ENCODE data around the gene TNFRSF21.

Gene TNFRSF21

DNA sequence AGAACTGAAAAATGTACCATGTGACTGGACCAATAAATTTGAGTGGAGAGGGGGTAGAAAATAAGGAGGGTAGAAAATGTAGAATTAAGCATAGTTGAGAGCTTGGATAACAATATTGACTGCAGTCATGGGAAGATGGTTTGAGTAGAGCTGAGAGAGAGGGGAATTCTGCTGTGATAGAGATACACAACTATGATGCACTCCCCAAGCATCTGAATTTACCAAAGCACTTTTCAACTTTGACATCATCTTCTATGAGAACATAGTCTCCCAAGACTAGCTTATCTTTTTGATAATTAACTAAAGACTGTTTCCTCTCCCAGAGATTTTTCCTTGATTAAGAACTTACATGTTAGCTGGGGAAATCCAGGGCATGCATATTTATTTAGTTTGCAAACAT, 103.1 kb downstream of the TNFRSF21 start:
- Histone ChIP-seq H3K4me2 (ENCODE audit: low read depth, low read length, poor library complexity, severe bottlenecking) (no peak overlapping the region), H3K4me1 (ENCODE audit: insufficient read depth, low read length, poor library complexity, severe bottlenecking) (peaks cover 43% of the 10 kb centered on the region), H3K4me3 (ENCODE audit: low read length, poor library complexity, severe bottlenecking) (no peak overlapping the region), H3K79me2 (ENCODE audit: insufficient read depth, low read length) (no peaks in the 10 kb centered on the region), H4K20me1 (ENCODE audit: insufficient read depth, low read length, poor library complexity, severe bottlenecking) (no peaks in the 10 kb centered on the region), H2AFZ (ENCODE audit: low read length) (no peak overlapping the region), H3K27me3 (ENCODE audit: insufficient read depth, low read length, poor library complexity, severe bottlenecking) (no peaks in the 10 kb centered on the region), H3F3A (ENCODE audit: low read depth) (no peaks in the 10 kb centered on the region), H3K36me3 (ENCODE audit: insufficient read depth, low read length) (no peaks in the 10 kb centered on the region), H3K9ac (ENCODE audit: low read depth, low read length, poor library complexity, severe bottlenecking) (no peak overlapping the region), H3K9me2 (replicated peaks; ENCODE audit: low read depth, low read length) (no peaks in the 10 kb centered on the region), H3K9me3 (ENCODE audit: insufficient read depth, low read depth, low read length) (no peaks in the 10 kb centered on the region)
- no peak for TF ChIP-seq EZH2phosphoT487 (IDR thresholded peaks at IDR 0.05; ENCODE audit: borderline replicate concordance)
- TF ChIP-seq CTCF (conservative IDR thresholded peaks at IDR 0.05; ENCODE audit: low read length) = no peak

DNA sequence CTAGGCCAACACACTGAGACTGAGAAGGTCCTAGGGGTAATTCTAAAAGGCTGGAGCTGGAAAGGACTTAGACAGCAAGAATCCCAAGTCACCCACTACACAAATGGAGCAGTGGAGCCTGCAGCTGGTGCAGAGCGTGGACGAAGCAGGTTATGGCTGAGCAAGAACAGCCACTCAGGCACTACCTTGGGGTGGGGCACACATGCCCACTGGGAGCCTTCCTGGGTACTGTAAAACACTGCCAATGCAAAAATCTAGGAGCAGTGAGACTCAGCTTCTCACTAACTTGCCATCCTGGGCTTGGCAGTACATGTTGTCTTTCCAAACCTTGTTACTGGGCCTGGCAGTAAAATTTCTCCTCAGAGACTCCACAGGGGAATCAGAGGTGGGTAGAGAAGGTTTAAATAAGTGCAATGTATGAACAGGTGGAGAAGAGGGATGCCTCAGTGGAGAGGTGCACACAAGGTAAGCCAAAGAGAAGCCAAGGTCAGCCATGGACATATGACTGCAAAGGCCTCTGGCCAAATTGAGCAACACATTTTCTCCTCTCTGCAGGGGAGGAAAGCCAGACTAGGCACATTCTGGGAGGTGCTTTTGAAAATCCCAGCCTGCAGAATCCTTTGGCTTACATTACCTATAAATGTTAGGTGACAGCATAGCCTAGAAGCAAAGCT, 105.6 kb downstream of the TNFRSF21 start:
- Histone ChIP-seq H3K4me2 (ENCODE audit: low read depth, low read length, poor library complexity, severe bottlenecking) (peak overlapping the region; percentile 56), H3F3A (ENCODE audit: low read depth) (no peaks in the 10 kb centered on the region), H3K9me2 (replicated peaks; ENCODE audit: low read depth, low read length) (no peaks in the 10 kb centered on the region), H3K79me2 (ENCODE audit: insufficient read depth, low read length) (no peaks in the 10 kb centered on the region), H4K20me1 (ENCODE audit: insufficient read depth, low read length, poor library complexity, severe bottlenecking) (no peaks in the 10 kb centered on the region), H3K4me3 (ENCODE audit: low read length, poor library complexity, severe bottlenecking) (peak overlapping the region; percentile 15), H3K9me3 (ENCODE audit: insufficient read depth, low read depth, low read length) (no peaks in the 10 kb centered on the region), H3K4me1 (ENCODE audit: insufficient read depth, low read length, poor library complexity, severe bottlenecking) (peaks cover 43% of the 10 kb centered on the region), H3K27me3 (ENCODE audit: insufficient read depth, low read length, poor library complexity, severe bottlenecking) (no peaks in the 10 kb centered on the region), H3K36me3 (ENCODE audit: insufficient read depth, low read length) (no peaks in the 10 kb centered on the region), H3K9ac (ENCODE audit: low read depth, low read length, poor library complexity, severe bottlenecking) (peak overlapping the region; percentile 34), H2AFZ (ENCODE audit: low read length) (peak overlapping the region; percentile 29)
- TF ChIP-seq CTCF (conservative IDR thresholded peaks at IDR 0.05; ENCODE audit: low read length) (no peak), EZH2phosphoT487 (IDR thresholded peaks at IDR 0.05; ENCODE audit: borderline replicate concordance) (no peak)

DNA sequence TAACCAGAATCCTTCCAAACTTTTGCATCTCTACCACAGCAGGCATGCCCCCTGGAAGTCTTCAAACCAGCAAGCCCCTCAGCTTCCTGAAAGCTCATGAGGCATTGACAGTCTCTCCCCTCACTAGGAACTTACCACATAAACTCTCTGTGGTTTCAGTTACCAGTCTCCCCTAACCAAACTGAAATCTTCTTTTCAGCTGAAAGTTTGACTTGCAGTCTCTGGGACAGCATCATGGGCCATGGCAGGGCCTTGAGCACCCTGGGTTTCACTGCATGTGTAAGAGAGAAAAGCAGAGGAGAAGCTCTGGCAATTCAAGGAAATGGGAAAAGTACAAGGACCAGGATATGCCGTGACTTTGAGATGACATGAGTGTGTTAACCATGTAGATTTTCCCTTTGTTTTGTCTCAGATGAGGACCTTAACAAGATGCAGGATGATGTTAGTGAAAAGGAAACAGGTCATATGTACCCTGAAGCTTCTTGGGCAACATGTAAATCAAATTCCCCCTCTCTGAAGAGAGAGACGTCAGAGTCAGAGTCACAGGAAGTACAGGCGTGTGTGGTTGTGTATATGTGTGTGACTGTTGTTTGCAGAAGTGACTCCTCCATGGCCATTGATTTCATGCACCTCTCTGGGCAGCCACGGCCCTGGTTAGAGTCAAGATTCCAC, 106.3 kb downstream of the TNFRSF21 start:
- no peaks in the 10 kb centered on the region for H3K79me2 ChIP-seq (ENCODE audit: insufficient read depth, low read length)
- H2AFZ ChIP-seq (ENCODE audit: low read length) = peak overlapping the region; percentile 29
- no peaks in the 10 kb centered on the region for H3F3A ChIP-seq (ENCODE audit: low read depth)
- H3K4me3 ChIP-seq (ENCODE audit: low read length, poor library complexity, severe bottlenecking) = peak overlapping the region; percentile 15
- no peaks in the 10 kb centered on the region for H3K9me3 ChIP-seq (ENCODE audit: insufficient read depth, low read depth, low read length)
- no peaks in the 10 kb centered on the region for H3K27me3 ChIP-seq (ENCODE audit: insufficient read depth, low read length, poor library complexity, severe bottlenecking)
- no peaks in the 10 kb centered on the region for H4K20me1 ChIP-seq (ENCODE audit: insufficient read depth, low read length, poor library complexity, severe bottlenecking)
- peak overlapping the region; percentile 56 for H3K4me2 ChIP-seq (ENCODE audit: low read depth, low read length, poor library complexity, severe bottlenecking)
- TF ChIP-seq EZH2phosphoT487 (IDR thresholded peaks at IDR 0.05; ENCODE audit: borderline replicate concordance) = no peak
- TF ChIP-seq CTCF (conservative IDR thresholded peaks at IDR 0.05; ENCODE audit: low read length) = no peak
- H3K36me3 ChIP-seq (ENCODE audit: insufficient read depth, low read length) = no peaks in the 10 kb centered on the region
- H3K9me2 ChIP-seq (replicated peaks; ENCODE audit: low read depth, low read length) = no peaks in the 10 kb centered on the region
- peak overlapping the region; percentile 34 for H3K9ac ChIP-seq (ENCODE audit: low read depth, low read length, poor library complexity, severe bottlenecking)
- H3K4me1 ChIP-seq (ENCODE audit: insufficient read depth, low read length, poor library complexity, severe bottlenecking) = peaks cover 49% of the 10 kb centered on the region
